K562 (cell line): ENCODE measurements around the gene PICK1. TPM values are rescaled to one million over a fixed set of nuclear protein-coding genes. Genes with fewer than 3 reads are reported as not detected.

ENCODE experiments used
- ASH1L ChIP-seq: fragments of 450-650 bp; IDR thresholded peaks from 2 replicates; pipeline ENCODE4 v1.6.1; 2018; ENCODE audit warnings: borderline replicate concordance, mild to moderate bottlenecking, low read depth; ENCODE audit not compliant: partially characterized antibody
- CHD4 ChIP-seq: fragments of 200-600 bp; sonication (generic); IDR thresholded peaks from 3 replicates; pipeline ENCODE4 v1.6.1; 2012; ENCODE audit warnings: low read depth, mild to moderate bottlenecking, mixed read lengths, low read length, inconsistent platforms; ENCODE audit not compliant: insufficient read depth, insufficient replicate concordance, poor library complexity, severe bottlenecking
- FOXO4 ChIP-seq: fragments of 450-650 bp; formaldehyde crosslinking; IDR thresholded peaks from 2 replicates; pipeline ENCODE4 v1.4.0; 2020; ENCODE audit warnings: mild to moderate bottlenecking, moderate library complexity
- FOXP1 ChIP-seq: sonication (generic); formaldehyde crosslinking; IDR thresholded peaks from 2 replicates; pipeline ENCODE4 v1.8.0; 2022; ENCODE audit warnings: mild to moderate bottlenecking, missing genetic modification reagents
- GABPB1 ChIP-seq: sonication (generic); formaldehyde crosslinking; IDR thresholded peaks from 2 replicates; pipeline ENCODE4 v1.8.0; 2022; ENCODE audit warnings: mild to moderate bottlenecking, missing genetic modification reagents
- ZBTB43 ChIP-seq: sonication (generic); formaldehyde crosslinking; IDR thresholded peaks from 2 replicates; pipeline ENCODE4 v1.8.0; 2023; ENCODE audit warnings: mild to moderate bottlenecking, missing genetic modification reagents
- ZNF239 ChIP-seq: fragments of 250-450 bp; sonication (Bioruptor Pico); IDR thresholded peaks from 2 replicates; pipeline ENCODE4 v1.4.0; 2020; ENCODE audit warnings: mild to moderate bottlenecking
- ZNF592 ChIP-seq: fragments of 450-650 bp; IDR thresholded peaks from 2 replicates; pipeline ENCODE4 v1.6.1; 2017; ENCODE audit warnings: antibody characterized with exemption, mild to moderate bottlenecking
- ZNF707 ChIP-seq: fragments of 250-450 bp; sonication (Bioruptor Pico); conservative IDR thresholded peaks from 2 replicates; pipeline ENCODE4 v1.8.0; 2022; ENCODE audit warnings: inconsistent platforms, mild to moderate bottlenecking, moderate library complexity
- polyA plus RNA-seq, 8 experiments: library from polyadenylated mRNA; depleted of rRNA in 4 of 8; stranded (reverse) in 5 of 8; unstranded in 3 of 8; fragments of >200 nt; fragmentation: Nextera tagmentation in 2 of 8; fragmentation: Illumina TruSeq in 1 of 8; extraction: Ambion mirVana in 2 of 8; extraction: Trizol in 1 of 8; gene quantifications; 2 replicates each; pipeline versions ENCODE4 v1.2.1 to v1.2.3, GENCODE V29; 2011 to 2014; ENCODE audit warnings: inconsistent platforms in 1 of 8, missing spikeins in 1 of 8
- total RNA-seq, 7 experiments: library from RNA; depleted of rRNA in 6 of 7; stranded (reverse); fragments of >200 nt in 6 of 7; fragmentation: Illumina TruSeq in 2 of 7; extraction: Trizol in 2 of 7; gene quantifications; 2 replicates each; pipeline versions ENCODE4 v1.2.1 to v1.2.3, GENCODE V29; 2011 to 2021; ENCODE audit warnings: low replicate concordance in 1 of 7
- TF ChIP-seq, protein P1 (sequence below): sonication (generic); formaldehyde crosslinking; IDR thresholded peaks from 2 replicates; pipeline ENCODE4 v1.8.1; 2023; ENCODE audit warnings: mild to moderate bottlenecking, missing genetic modification reagents
- TF ChIP-seq, protein P2 (sequence below): sonication (generic); formaldehyde crosslinking; IDR thresholded peaks from 2 replicates; pipeline ENCODE4 v1.8.0; 2022; ENCODE audit warnings: mild to moderate bottlenecking, missing genetic modification reagents, borderline replicate concordance
- TF ChIP-seq, protein P3 (sequence below): fragments of 200-800 bp; sonication (Bioruptor generic); IDR thresholded peaks from 2 replicates; pipeline ENCODE4 v1.6.1; 2017; ENCODE audit warnings: missing genetic modification characterization, missing compliant biosample characterization

The PICK1 gene
- total and polyA plus RNA-seq, 9 of the 15 experiments (the other 6 are each of a cell fraction or from before 2014, with no cell fraction given), result 0.06 to 11.0 (median 7.9) TPM; not detected in 1

DNA sequence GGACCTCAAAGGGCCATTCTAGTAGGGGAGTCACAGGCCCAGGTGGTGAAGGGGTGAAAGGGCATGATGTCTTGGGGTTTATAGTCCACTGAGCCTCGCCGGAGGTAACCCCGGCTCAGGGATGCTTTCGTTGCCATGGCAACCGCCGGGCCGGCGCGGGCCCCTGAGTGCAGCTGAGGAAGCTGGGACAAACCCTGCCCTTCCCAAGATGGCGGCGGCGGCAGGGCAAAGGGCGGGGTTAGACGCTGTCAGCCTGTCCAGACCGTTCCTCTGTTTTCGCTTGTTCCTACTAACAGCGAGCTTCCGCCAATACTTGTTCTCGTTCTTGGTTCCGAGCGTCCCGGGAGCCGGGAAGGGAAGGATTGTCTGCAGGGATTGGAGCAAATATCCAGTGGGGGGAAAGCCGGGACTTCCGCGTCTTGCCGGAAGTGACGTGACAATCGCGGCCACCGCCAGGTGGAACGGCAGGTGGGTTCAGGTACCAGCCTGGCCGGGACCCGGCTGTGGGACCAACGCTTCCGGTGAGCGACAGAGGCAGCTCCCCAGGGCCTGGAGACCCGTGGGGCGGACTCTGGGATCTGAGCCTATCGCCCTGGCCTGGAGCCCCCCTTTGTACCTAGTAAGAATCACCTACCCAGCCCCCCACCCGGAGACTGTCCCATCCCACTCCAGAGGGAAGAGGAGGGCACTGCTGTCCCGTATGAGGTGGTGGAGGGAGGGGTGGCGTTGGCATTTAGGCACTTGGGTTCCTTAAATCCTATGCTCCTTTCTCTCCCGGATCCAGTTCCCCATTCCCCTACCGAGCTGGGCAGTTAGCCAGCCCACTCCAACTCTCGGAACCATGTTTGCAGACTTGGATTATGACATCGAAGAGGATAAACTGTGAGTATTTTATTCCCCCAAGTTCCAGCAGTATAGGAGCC lies at the start of gene PICK1 (continued):
- TF ChIP-seq, protein P1, sequence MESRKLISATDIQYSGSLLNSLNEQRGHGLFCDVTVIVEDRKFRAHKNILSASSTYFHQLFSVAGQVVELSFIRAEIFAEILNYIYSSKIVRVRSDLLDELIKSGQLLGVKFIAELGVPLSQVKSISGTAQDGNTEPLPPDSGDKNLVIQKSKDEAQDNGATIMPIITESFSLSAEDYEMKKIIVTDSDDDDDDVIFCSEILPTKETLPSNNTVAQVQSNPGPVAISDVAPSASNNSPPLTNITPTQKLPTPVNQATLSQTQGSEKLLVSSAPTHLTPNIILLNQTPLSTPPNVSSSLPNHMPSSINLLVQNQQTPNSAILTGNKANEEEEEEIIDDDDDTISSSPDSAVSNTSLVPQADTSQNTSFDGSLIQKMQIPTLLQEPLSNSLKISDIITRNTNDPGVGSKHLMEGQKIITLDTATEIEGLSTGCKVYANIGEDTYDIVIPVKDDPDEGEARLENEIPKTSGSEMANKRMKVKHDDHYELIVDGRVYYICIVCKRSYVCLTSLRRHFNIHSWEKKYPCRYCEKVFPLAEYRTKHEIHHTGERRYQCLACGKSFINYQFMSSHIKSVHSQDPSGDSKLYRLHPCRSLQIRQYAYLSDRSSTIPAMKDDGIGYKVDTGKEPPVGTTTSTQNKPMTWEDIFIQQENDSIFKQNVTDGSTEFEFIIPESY (CRISPR knock-in tag), result 0 out of 2 replicates have a peak, but pooled peaks have one; percentile 14
- no peak for TF ChIP-seq CHD4
- TF ChIP-seq ZNF707 (CRISPR knock-in tag), result no peak
- TF ChIP-seq, protein P2, sequence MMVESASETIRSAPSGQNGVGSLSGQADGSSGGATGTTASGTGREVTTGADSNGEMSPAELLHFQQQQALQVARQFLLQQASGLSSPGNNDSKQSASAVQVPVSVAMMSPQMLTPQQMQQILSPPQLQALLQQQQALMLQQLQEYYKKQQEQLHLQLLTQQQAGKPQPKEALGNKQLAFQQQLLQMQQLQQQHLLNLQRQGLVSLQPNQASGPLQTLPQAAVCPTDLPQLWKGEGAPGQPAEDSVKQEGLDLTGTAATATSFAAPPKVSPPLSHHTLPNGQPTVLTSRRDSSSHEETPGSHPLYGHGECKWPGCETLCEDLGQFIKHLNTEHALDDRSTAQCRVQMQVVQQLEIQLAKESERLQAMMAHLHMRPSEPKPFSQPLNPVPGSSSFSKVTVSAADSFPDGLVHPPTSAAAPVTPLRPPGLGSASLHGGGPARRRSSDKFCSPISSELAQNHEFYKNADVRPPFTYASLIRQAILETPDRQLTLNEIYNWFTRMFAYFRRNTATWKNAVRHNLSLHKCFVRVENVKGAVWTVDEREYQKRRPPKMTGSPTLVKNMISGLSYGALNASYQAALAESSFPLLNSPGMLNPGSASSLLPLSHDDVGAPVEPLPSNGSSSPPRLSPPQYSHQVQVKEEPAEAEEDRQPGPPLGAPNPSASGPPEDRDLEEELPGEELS, result no peak
- TF ChIP-seq ZBTB43, result no peak
- TF ChIP-seq, protein P3, sequence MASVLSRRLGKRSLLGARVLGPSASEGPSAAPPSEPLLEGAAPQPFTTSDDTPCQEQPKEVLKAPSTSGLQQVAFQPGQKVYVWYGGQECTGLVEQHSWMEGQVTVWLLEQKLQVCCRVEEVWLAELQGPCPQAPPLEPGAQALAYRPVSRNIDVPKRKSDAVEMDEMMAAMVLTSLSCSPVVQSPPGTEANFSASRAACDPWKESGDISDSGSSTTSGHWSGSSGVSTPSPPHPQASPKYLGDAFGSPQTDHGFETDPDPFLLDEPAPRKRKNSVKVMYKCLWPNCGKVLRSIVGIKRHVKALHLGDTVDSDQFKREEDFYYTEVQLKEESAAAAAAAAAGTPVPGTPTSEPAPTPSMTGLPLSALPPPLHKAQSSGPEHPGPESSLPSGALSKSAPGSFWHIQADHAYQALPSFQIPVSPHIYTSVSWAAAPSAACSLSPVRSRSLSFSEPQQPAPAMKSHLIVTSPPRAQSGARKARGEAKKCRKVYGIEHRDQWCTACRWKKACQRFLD, result no peak
- TF ChIP-seq ZNF239 (CRISPR knock-in tag), result no peak
- TF ChIP-seq FOXO4, result no peak
- TF ChIP-seq FOXP1 (CRISPR knock-in tag), result no peak
- TF ChIP-seq ZNF592, result no peak
- peak; percentile 95 for TF ChIP-seq GABPB1 (CRISPR knock-in tag)
- peak; percentile 58 for TF ChIP-seq ASH1L
